GM19463 (cell line): ENCODE results near the gene COL26A1.
"Not testable (repeated sequence)": the region's sequence is repeated elsewhere in the genome, so short reads cannot be mapped to it uniquely, and the experiment has no call there.

Experiments
- ATAC-seq: cut with Tn5 transposase; IDR thresholded peaks from one replicate; pipeline ENCODE4 v1.9.1; 2021; ENCODE audit warnings: mild to moderate bottlenecking, moderate library complexity; ENCODE audit not compliant: unreplicated experiment

The COL26A1 gene

GRCh38 chr7:101436857-101437576, 74.3 kb downstream of the COL26A1 start:
- no peak for ATAC-seq

- no peak for ATAC-seq
Observed at GRCh38 chr7:101441890-101442289, 79.2 kb downstream of the COL26A1 start.

- no peak for ATAC-seq
Observed at GRCh38 chr7:101442426-101443070, 79.9 kb downstream of the COL26A1 start.

GRCh38 chr7:101450064-101450463, 87.4 kb downstream of the COL26A1 start:
- ATAC-seq: no peak

GRCh38 chr7:101453617-101454016, 90.9 kb downstream of the COL26A1 start:
- ATAC-seq: no peak

GRCh38 chr7:101457001-101457750, 94.5 kb downstream of the COL26A1 start:
- no peak for ATAC-seq

- ATAC-seq: no peak
Observed at GRCh38 chr7:101465131-101465530, 102.5 kb downstream of the COL26A1 start.

- ATAC-seq: no peak
Observed at GRCh38 chr7:101465576-101466196, 103.0 kb downstream of the COL26A1 start.

- ATAC-seq: no peak
Observed at GRCh38 chr7:101466871-101467270, 104.2 kb downstream of the COL26A1 start.

- no peak for ATAC-seq
Observed at GRCh38 chr7:101468546-101469275, 106.0 kb downstream of the COL26A1 start.

- ATAC-seq: no peak
Observed at GRCh38 chr7:101470668-101471487, 108.2 kb downstream of the COL26A1 start.

GRCh38 chr7:101474178-101474577, 111.5 kb downstream of the COL26A1 start:
- ATAC-seq: no peak

GRCh38 chr7:101475691-101476090, 113.0 kb downstream of the COL26A1 start:
- ATAC-seq: not testable (repeated sequence)

GRCh38 chr7:101479217-101479616, 116.5 kb downstream of the COL26A1 start:
- ATAC-seq: no peak

- ATAC-seq: not testable (repeated sequence)
Observed at GRCh38 chr7:101486056-101486432, 123.4 kb downstream of the COL26A1 start.

- no peak for ATAC-seq
Observed at GRCh38 chr7:101486433-101487104, 123.9 kb downstream of the COL26A1 start.

GRCh38 chr7:101487105-101487458, 124.4 kb downstream of the COL26A1 start:
- ATAC-seq: no peak

- no peak for ATAC-seq
Observed at GRCh38 chr7:101487753-101488152, 125.1 kb downstream of the COL26A1 start.

- ATAC-seq: no peak
Observed at GRCh38 chr7:101488826-101489572, 126.3 kb downstream of the COL26A1 start.
